Renal pelvis (tissue), 4 donors: Measurements from ENCODE around the gene PRELP. TPM values are rescaled to one million over a fixed set of nuclear protein-coding genes. Genes with fewer than 3 reads are reported as not detected.

Experiments used
- DNase-seq: peaks from one replicate; pipeline ENCODE4 v3.0.0-alpha.2; 2013
- polyA plus RNA-seq, 3 donors: library from polyadenylated mRNA; unstranded; fragments of 120-200 nt; gene quantifications; one replicate each; pipeline ENCODE4 v1.2.1, GENCODE V29; 2013; ENCODE audit not compliant: insufficient read length in 3 of 3

The PRELP gene
- polyA plus RNA-seq, 3 donors: 2.8 to 3.9 (median 3.4) TPM

GRCh38 chr1:203521074-203521794 lies 45.6 kb downstream of the PRELP start:
- DNase-seq: no peak

GRCh38 chr1:203521812-203522211 lies 46.2 kb downstream of the PRELP start:
- DNase-seq: no peak

GRCh38 chr1:203522237-203522636 lies 46.6 kb downstream of the PRELP start:
- DNase-seq: no peak

GRCh38 chr1:203523667-203524066 lies 48.1 kb downstream of the PRELP start:
- DNase-seq: no peak

GRCh38 chr1:203524152-203524551 lies 48.5 kb downstream of the PRELP start:
- DNase-seq: no peak

GRCh38 chr1:203524824-203525223 lies 49.2 kb downstream of the PRELP start:
- DNase-seq: no peak

- DNase-seq: no peak
Observed at GRCh38 chr1:203525685-203526084, 50.1 kb downstream of the PRELP start.

GRCh38 chr1:203526130-203526529 lies 50.5 kb downstream of the PRELP start:
- no peak for DNase-seq

GRCh38 chr1:203526572-203526971 lies 51.0 kb downstream of the PRELP start:
- DNase-seq: no peak

GRCh38 chr1:203527013-203527412 lies 51.4 kb downstream of the PRELP start:
- no peak for DNase-seq

GRCh38 chr1:203528063-203528462 lies 52.5 kb downstream of the PRELP start:
- DNase-seq: no peak

GRCh38 chr1:203528976-203529835 lies 53.6 kb downstream of the PRELP start:
- DNase-seq: no peak

- DNase-seq: no peak
Observed at GRCh38 chr1:203531063-203531462, 55.5 kb downstream of the PRELP start.

- DNase-seq: no peak
Observed at GRCh38 chr1:203534012-203534411, 58.4 kb downstream of the PRELP start.

GRCh38 chr1:203534526-203534925 lies 58.9 kb downstream of the PRELP start:
- DNase-seq: no peak

GRCh38 chr1:203536575-203536974 lies 61.0 kb downstream of the PRELP start:
- no peak for DNase-seq

- DNase-seq: no peak
Observed at GRCh38 chr1:203536980-203537455, 61.4 kb downstream of the PRELP start.

GRCh38 chr1:203537806-203538464 lies 62.3 kb downstream of the PRELP start:
- DNase-seq: no peak

GRCh38 chr1:203538726-203539125 lies 63.1 kb downstream of the PRELP start:
- DNase-seq: no peak

GRCh38 chr1:203539831-203540546 lies 64.4 kb downstream of the PRELP start:
- no peak for DNase-seq
